Left lobe of liver (tissue), 2 donors: ENCODE results near the gene MMD2. TPM values are rescaled to one million over a fixed set of nuclear protein-coding genes. Genes with fewer than 3 reads are reported as not detected.

Experiments
- ATAC-seq: fragments of 200-7000 bp; cut with Tn5 transposase; one replicate; pipeline ENCODE4 v1.9.1; 2020; ENCODE audit warnings: mild to moderate bottlenecking, moderate library complexity
- DNase-seq: peaks from one replicate; pipeline ENCODE4 v3.0.0-alpha.2; 2020; ENCODE audit warnings: low spot score
- total RNA-seq: library from RNA; stranded (reverse); gene quantifications from one replicate; pipeline ENCODE4 v1.2.1, GENCODE V29; 2021
- donor health status: DM: no; HTN: no; CAD: no; lungs with moderate emphysema.
- donor health status: DM: no; HTN: yes; CAD: no.

Gene MMD2
- total RNA-seq, 1 donor from 2014 or later: not detected

DNA sequence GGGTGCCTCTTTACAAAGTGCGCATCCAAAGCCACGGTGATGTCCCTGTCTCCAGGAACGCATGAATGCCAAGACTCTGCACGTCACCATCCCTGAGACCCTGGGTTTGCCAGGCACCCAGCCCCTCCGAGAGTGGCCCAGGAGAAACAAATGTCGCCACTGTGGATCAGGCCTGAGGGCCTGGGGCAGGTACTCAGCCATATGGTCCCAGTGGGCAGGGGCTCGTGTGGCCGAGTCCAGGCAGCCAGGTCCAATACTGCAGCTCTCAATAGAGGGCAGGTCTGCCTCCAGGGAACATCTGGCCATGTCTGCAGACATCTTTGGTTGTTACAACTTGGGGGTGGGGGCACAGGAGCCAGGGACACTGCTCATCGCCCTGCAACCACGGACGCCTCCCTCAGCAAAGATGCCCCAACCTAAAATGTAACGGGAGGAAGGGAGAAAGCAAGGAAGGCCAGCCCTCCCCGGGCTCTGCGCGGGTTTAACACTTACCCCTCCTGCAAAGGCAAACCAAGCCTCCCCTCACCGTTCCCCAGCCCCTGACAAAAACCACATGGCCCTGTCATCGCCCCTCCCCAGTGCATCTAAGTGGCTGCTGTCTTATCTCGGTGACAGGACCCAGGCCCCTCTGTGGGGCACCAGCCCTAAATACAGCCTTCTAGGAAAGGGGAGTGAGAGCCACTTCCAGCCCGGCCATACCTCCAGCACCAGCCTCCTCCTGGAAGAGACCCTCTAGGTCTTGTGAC is 86.9 kb downstream of the MMD2 start:
- ATAC-seq (no peak), DNase-seq (no peak)

DNA sequence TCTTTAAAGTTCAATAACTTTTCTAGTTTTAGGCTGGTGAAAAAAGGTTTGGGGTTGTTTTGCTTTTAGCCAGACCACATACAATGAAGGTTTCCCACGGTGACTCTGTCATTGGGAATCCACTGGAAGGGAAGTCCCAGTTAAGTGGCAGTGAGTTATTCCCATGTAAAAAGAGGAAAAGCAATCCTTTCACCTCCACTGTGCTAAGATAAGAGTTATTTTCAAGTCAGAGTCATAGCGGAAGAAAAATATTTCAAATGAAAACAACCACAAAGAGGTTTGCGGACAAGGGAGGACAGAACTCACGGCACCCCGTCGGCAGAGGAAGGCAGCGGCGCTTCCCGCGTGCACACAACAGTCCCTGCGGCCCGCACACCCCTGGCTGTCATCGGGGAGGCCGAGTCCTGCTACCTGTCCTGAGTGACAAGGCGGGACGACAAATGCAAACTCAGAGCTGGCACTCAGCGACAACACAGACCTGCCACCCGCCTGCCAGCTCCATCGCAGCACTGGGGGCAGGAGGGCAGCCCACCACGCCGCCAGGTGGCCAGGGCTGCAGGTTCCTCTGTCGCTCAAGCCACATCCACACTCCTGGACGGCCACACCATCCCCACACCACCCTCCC is 87.8 kb downstream of the MMD2 start:
- DNase-seq (no peak), ATAC-seq (no peak)

- no peak for ATAC-seq
- DNase-seq: no peak
These were observed 90.5 kb downstream of the MMD2 start for GRCh38 chr7:4868493-4868892.

DNA sequence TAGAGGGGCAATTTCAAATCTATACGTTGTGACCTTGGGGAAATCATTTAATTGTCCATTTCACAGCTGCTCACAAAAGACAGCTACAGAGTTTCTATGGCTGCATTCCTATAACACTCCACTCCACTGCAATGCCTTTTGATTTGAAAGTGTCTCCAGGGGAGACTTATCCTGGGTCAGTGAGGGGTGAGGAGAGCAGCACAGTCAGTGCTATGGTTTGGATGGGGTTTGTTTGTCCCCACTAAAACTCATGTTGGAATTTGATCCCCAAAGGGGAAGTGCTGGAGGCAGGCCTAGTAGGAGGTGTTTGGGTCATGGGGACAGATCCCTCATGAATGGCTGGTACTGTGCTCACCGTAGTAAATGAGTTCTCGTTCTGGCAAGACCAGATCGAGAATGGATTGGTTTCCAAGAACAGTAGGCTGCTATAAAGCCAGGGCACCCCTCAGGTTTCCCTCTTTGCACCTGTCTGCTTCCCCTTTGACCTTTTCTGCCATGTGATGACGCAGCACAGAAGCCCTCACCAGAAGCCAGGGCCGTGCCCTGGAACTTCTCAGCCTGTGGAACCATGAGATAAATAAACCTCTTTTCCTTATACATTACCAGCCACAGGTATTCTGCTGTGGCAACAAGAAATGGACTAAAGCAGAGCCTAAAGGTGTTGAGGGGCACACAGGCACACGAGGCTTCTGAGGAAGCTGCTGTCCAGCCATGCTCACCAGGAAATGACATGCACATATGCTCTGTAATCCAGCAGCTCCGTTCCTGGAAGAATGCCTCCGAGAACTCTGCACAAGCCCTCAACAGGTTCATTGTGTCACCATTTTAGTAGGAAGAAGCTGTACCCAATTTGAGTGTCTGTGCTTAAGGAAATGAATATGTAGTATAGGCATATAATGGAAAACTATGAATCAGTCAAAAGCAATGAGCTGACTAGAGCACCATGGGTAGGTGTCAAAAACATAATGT is 92.2 kb downstream of the MMD2 start:
- no peak for ATAC-seq
- DNase-seq: no peak

- ATAC-seq (no peak), DNase-seq (no peak)
These were observed 96.8 kb downstream of the MMD2 start for GRCh38 chr7:4862156-4862555.

- no peak for DNase-seq
- ATAC-seq: no peak
These were observed 97.3 kb downstream of the MMD2 start, which contains the start of gene PAPOLB for GRCh38 chr7:4861673-4862072. Gene PAPOLB (minus strand): TSS chr7:4862030. CDS start chr7:4861810, 220 bp downstream.

- DNase-seq (no peak), ATAC-seq (no peak)
These were observed 97.8 kb downstream of the MMD2 start for GRCh38 chr7:4861227-4861626.

- DNase-seq (no peak), ATAC-seq (no peak)
These were observed 101.8 kb downstream of the MMD2 start for GRCh38 chr7:4857189-4857588.

DNA sequence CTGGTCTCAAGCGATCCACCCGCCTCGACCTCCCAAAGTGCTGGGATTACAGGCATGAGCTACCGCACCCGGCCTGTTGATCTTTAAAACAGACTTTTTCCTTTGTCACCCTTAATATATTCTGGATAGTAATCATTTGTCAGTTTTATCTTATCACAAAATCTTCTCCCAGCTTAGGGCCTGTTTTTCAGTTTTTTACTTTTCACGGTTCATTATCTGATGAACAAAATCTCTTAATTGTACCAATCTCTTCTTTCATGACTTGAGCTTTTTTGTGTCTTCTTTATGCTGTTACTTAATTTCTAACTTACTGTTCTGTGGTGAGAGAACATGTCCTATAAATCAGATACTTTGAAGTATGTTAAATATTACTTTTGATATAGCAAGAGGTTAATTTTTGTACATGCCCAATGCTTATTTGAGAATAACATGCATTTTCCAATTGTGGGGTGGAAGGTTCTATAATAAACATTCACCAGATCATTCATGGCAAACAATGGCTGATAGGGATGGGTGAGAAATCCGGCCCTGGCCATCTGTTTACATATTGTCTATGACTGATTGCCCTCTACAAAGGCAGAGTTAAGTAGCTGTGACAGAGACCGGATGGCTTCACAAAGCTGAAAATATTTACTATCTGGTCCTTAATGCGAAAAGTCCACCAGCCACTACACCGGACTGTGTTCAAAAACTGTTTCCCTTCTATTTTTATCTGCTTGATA is 102.5 kb downstream of the MMD2 start:
- no peak for ATAC-seq
- DNase-seq: no peak

Other genes starting within 250 kb of the MMD2 start
- 13.2 TPM for gene AP5Z1, start 183.6 kb downstream of the MMD2 start, total RNA-seq
- not detected for gene PAPOLB, start 97.2 kb downstream of the MMD2 start, total RNA-seq
- gene RADIL, start 75.5 kb downstream of the MMD2 start, total RNA-seq: 0.40 TPM
- gene RBAK, start 86.7 kb upstream of the MMD2 start, total RNA-seq: 4.7 TPM
- 37.0 TPM for gene WIPI2, start 231.0 kb upstream of the MMD2 start, total RNA-seq